Measurements from ENCODE around the gene MUC12. TPM values are rescaled to one million over a fixed set of nuclear protein-coding genes. Genes with fewer than 3 reads are reported as not detected.

MUC12 gene
- total and polyA plus RNA-seq, 2 of the 4 experiments (the other 2 are of a cell fraction), result 4.0 TPM; not detected in 1

DNA sequence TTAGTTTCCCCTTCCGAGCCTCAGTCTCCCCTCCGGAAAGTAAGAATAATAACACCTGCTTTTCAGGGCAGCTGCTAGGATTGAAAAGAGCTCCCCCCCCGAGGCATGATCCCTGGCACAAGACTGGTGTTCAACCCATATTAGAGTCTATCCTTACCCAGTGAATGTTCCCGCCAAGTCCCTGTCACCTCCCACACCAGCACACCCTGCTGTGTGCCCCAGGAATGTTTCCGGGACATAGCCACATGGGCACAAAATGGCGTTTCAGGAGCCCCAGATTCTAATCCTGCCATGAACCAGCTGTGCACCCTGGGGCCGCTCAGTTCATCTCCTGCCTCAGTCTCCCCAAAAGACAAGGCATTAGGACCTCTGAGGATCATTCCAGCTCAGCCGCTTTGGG is 51.1 kb downstream of the MUC12 start:
- H4K8ac ChIP-seq (ENCODE audit: low read depth in 2 of 2, low read length in 2 of 2), result no peak overlapping the region
- no peak overlapping the region for H2AFZ ChIP-seq (replicated peaks; ENCODE audit: low read length, poor library complexity)
- ChIA-PET POLR2A (ENCODE audit: unreplicated experiment) (no interaction called here), CTCF (no interaction called here)
- no peak overlapping the region for H3K56ac ChIP-seq (ENCODE audit: extremely low read depth, insufficient read depth, low read length)
- in situ Hi-C loops (cut with MboI; ENCODE audit: low sequenced_read_pairs) (no loop called here), dilution Hi-C loops (cut with HindIII; ENCODE audit: low sequenced_read_pairs, unreplicated experiment) (no loop called here), intact Hi-C loops (cut with micrococcal nuclease) (no loop called here)
- no peak overlapping the region for H3K18ac ChIP-seq (ENCODE audit: low read depth, low read length)
- H3K27me3 ChIP-seq (ENCODE audit: control insufficient read depth, insufficient read depth, low read length), result peaks cover 8% of the 10 kb centered on the region
- no peaks in the 10 kb centered on the region for H3K36me3 ChIP-seq (ENCODE audit: control insufficient read depth, insufficient read depth, low read length)
- peaks cover 3% of the 10 kb centered on the region; the same call in 1 of the 2 replicates for H3K9me1 ChIP-seq (ENCODE audit: insufficient read depth, low read length)
- H2BK15ac ChIP-seq (ENCODE audit: low read depth, low read length), result no peak overlapping the region
- no peak overlapping the region for H3K27ac ChIP-seq (ENCODE audit: insufficient read depth, low read length)
- H3K4me1 ChIP-seq (ENCODE audit: control insufficient read depth, insufficient read depth, low read length), result 0 out of 2 replicates have a peak, but pooled peaks cover 2% of the 10 kb centered on the region
- DNase-seq (no peak), ATAC-seq (ENCODE audit: low read depth) (no peak)
- no peak for TF ChIP-seq CHD1 (IDR thresholded peaks at IDR 0.05; ENCODE audit: low read depth, low read length)
- TF ChIP-seq SMC3 (IDR thresholded peaks at IDR 0.05; ENCODE audit: low read depth, low read length), result no peak
- no peak for TF ChIP-seq BHLHE40 (IDR thresholded peaks at IDR 0.05; ENCODE audit: low read depth, low read length)
- TF ChIP-seq MXI1 (IDR thresholded peaks at IDR 0.05; ENCODE audit: borderline replicate concordance, low read depth, low read length), result no peak
- no peak for TF ChIP-seq RCOR1 (IDR thresholded peaks at IDR 0.05; ENCODE audit: insufficient replicate concordance, low read length)
- no peak for TF ChIP-seq NFE2L2 (IDR thresholded peaks at IDR 0.05; ENCODE audit: low read depth, low read length)
- TF ChIP-seq USF2 (IDR thresholded peaks at IDR 0.05; ENCODE audit: low read depth, low read length), result no peak
- TF ChIP-seq, protein P1, sequence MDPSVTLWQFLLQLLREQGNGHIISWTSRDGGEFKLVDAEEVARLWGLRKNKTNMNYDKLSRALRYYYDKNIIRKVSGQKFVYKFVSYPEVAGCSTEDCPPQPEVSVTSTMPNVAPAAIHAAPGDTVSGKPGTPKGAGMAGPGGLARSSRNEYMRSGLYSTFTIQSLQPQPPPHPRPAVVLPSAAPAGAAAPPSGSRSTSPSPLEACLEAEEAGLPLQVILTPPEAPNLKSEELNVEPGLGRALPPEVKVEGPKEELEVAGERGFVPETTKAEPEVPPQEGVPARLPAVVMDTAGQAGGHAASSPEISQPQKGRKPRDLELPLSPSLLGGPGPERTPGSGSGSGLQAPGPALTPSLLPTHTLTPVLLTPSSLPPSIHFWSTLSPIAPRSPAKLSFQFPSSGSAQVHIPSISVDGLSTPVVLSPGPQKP (IDR thresholded peaks at IDR 0.05; ENCODE audit: borderline replicate concordance, low read depth, low read length), result no peak
- no peak for TF ChIP-seq RAD21 (IDR thresholded peaks at IDR 0.05; ENCODE audit: low read length)
- no peak for TF ChIP-seq MAFK (IDR thresholded peaks at IDR 0.05; ENCODE audit: low read depth, low read length)
- TF ChIP-seq MAZ (IDR thresholded peaks at IDR 0.05; ENCODE audit: borderline replicate concordance, low read depth, low read length), result no peak
- no peak for TF ChIP-seq CEBPB (IDR thresholded peaks at IDR 0.05; ENCODE audit: low read depth, low read length)
- no peak for TF ChIP-seq POLR2A (IDR thresholded peaks at IDR 0.05; ENCODE audit: low read depth, low read length)
- no peak for TF ChIP-seq CTCF (conservative IDR thresholded peaks at IDR 0.05; ENCODE audit: low read depth, low read length)
- no peak for TF ChIP-seq FOS (IDR thresholded peaks at IDR 0.05; ENCODE audit: low read depth, low read length)
- TF ChIP-seq RFX5 (IDR thresholded peaks at IDR 0.05; ENCODE audit: low read depth, low read length), result no peak
- no peak overlapping the region for H3K23ac ChIP-seq (ENCODE audit: low read depth, low read length)
- no peaks in the 10 kb centered on the region for H4K20me1 ChIP-seq (ENCODE audit: insufficient read depth, low read length)
- H3K14ac ChIP-seq (replicated peaks; ENCODE audit: low read depth, low read length), result no peak overlapping the region
- BruUV-seq (replicated peaks), result no TSS peak
- H3K4ac ChIP-seq (ENCODE audit: low read depth, low read length), result no peak overlapping the region
- H2AK5ac ChIP-seq (ENCODE audit: low read depth, low read length), result no peak overlapping the region; the same call in 1 of the 2 replicates
- H2BK120ac ChIP-seq (ENCODE audit: low read depth, low read length), result no peak overlapping the region
- no peak overlapping the region for H4K5ac ChIP-seq (ENCODE audit: low read depth, low read length)
- no peak overlapping the region for H3K4me2 ChIP-seq (ENCODE audit: low read depth, low read length)
- 83% methylated on average over 2 of the region's 8 CpGs; no CpG with 5 or more reads in 1 of the 2 experiments for WGBS, 2 experiments (ENCODE audit: extremely low coverage in 2 of 2, insufficient read length in 1 of 2)
- no peak overlapping the region for H3K4me3 ChIP-seq (ENCODE audit: insufficient read depth, low read depth, low read length)
- no peak overlapping the region for H3K9ac ChIP-seq (ENCODE audit: low read depth, low read length)
- H2BK5ac ChIP-seq (ENCODE audit: low read depth, low read length, poor library complexity, severe bottlenecking), result no peak overlapping the region
- peaks cover 6 to 16% of the 10 kb centered on the region in 2 experiments; a peak in 2 of 4 replicates for H3K79me1 ChIP-seq (ENCODE audit: low read depth in 1 of 2, low read length in 2 of 2)
- no peaks in the 10 kb centered on the region for H3K9me3 ChIP-seq (ENCODE audit: control insufficient read depth, insufficient read depth, low read length)
- H4K91ac ChIP-seq (ENCODE audit: insufficient read depth, low read depth, low read length), result no peak overlapping the region
- H2AK9ac ChIP-seq (replicated peaks; ENCODE audit: low read depth, low read length, poor library complexity), result no peak overlapping the region
- no peak overlapping the region for H2BK20ac ChIP-seq (ENCODE audit: low read depth, low read length)

Data from IMR-90 (cell line).